PC-3 (cell line): ENCODE results near the gene DGLUCY.

ENCODE experiments used
- EZH2 ChIP-seq: fragments of 300-600 bp; sonication (generic); IDR thresholded peaks from one replicate; pipeline ENCODE4 v1.6.1; 2017; ENCODE audit warnings: antibody characterized with exemption, mild to moderate bottlenecking, low read length; ENCODE audit not compliant: unreplicated experiment
- TF ChIP-seq, protein P1 (sequence below): fragments of 300-600 bp; sonication (generic); conservative IDR thresholded peaks from 2 replicates; pipeline ENCODE4 v1.5.1; 2017; ENCODE audit warnings: antibody characterized with exemption, low read depth, mild to moderate bottlenecking, low read length

DNA sequence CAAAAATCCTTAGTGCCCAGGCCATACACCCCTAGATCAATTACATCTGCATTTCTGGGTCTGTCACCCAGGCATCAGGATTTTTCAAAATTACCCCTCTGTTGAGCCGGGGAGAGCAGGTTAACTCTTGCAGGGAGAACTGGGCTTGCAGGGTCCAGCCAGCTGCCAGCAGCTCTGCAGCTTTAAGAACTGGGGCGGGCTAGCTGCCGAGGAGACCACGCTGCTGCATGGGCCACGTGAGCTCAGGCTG lies at the start of gene DGLUCY:
- TF ChIP-seq, protein P1, sequence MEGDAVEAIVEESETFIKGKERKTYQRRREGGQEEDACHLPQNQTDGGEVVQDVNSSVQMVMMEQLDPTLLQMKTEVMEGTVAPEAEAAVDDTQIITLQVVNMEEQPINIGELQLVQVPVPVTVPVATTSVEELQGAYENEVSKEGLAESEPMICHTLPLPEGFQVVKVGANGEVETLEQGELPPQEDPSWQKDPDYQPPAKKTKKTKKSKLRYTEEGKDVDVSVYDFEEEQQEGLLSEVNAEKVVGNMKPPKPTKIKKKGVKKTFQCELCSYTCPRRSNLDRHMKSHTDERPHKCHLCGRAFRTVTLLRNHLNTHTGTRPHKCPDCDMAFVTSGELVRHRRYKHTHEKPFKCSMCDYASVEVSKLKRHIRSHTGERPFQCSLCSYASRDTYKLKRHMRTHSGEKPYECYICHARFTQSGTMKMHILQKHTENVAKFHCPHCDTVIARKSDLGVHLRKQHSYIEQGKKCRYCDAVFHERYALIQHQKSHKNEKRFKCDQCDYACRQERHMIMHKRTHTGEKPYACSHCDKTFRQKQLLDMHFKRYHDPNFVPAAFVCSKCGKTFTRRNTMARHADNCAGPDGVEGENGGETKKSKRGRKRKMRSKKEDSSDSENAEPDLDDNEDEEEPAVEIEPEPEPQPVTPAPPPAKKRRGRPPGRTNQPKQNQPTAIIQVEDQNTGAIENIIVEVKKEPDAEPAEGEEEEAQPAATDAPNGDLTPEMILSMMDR, result no peak
- no peak for TF ChIP-seq EZH2
